Measurements from ENCODE around the gene BOK. TPM values are rescaled to one million over a fixed set of nuclear protein-coding genes. Genes with fewer than 3 reads are reported as not detected.
"Not testable (repeated sequence)": the region's sequence is repeated elsewhere in the genome, so short reads cannot be mapped to it uniquely, and the experiment has no call there.

Gene BOK
- total and polyA plus RNA-seq, 3 donors from 2014 or later, result 20.2 to 62.7 (median 52.0) TPM

GRCh38 chr2:241565411-241565810 is 6.9 kb downstream of the BOK start:
- intact Hi-C loops (cut with DNase I; ENCODE audit: low total_unique reads), result no loop called here
- Histone ChIP-seq H3K4me1 (peaks cover 18% of the 10 kb centered on the region), H3K4me3 (no peak overlapping the region), H3K27me3 (no peaks in the 10 kb centered on the region), H3K36me3 (ENCODE audit: low read depth, missing control alignments) (no peaks in the 10 kb centered on the region), H3K9me3 (no peaks in the 10 kb centered on the region), H3K27ac (no peak overlapping the region)
- TF ChIP-seq POLR2A (IDR thresholded peaks at IDR 0.05), result no peak
- no peak for TF ChIP-seq CTCF (IDR thresholded peaks at IDR 0.05)
- no peak for DNase-seq
- 43 to 46% methylated on average over 10 of the region's 10 CpGs for WGBS, 2 donors

- H3K27ac ChIP-seq; H3K27me3 ChIP-seq; intact Hi-C loops (cut with DNase I; ENCODE audit: low total_unique reads); H3K36me3 ChIP-seq (ENCODE audit: low read depth, missing control alignments); DNase-seq; H3K4me3 ChIP-seq; H3K9me3 ChIP-seq: not testable (repeated sequence)
- WGBS, 2 donors, result 86 to 91% methylated on average over 11 of the region's 11 CpGs
- peaks cover 14% of the 10 kb centered on the region for H3K4me1 ChIP-seq
Measured at GRCh38 chr2:241566021-241566420, 7.5 kb downstream of the BOK start.

GRCh38 chr2:241566468-241566867 is 7.9 kb downstream of the BOK start:
- H3K4me3 ChIP-seq, result no peak overlapping the region
- H3K9me3 ChIP-seq, result no peaks in the 10 kb centered on the region
- DNase-seq, result no peak
- H3K4me1 ChIP-seq, result peaks cover 14% of the 10 kb centered on the region
- intact Hi-C loops (cut with DNase I; ENCODE audit: low total_unique reads), result no loop called here
- H3K27me3 ChIP-seq, result no peaks in the 10 kb centered on the region
- H3K36me3 ChIP-seq (ENCODE audit: low read depth, missing control alignments), result no peaks in the 10 kb centered on the region
- WGBS, 2 donors, result 85 to 87% methylated on average over 7 of the region's 7 CpGs
- no peak overlapping the region for H3K27ac ChIP-seq
- no peak for TF ChIP-seq POLR2A (IDR thresholded peaks at IDR 0.05)
- TF ChIP-seq CTCF (IDR thresholded peaks at IDR 0.05), result no peak

- DNase-seq; H3K9me3 ChIP-seq; H3K4me1 ChIP-seq; H3K27ac ChIP-seq; H3K4me3 ChIP-seq; H3K36me3 ChIP-seq (ENCODE audit: low read depth, missing control alignments); intact Hi-C loops (cut with DNase I; ENCODE audit: low total_unique reads); H3K27me3 ChIP-seq: not testable (repeated sequence)
- 88 to 89% methylated on average over 1 to 15 of the region's 15 CpGs for WGBS, 2 donors
Measured at GRCh38 chr2:241567266-241567665, 8.7 kb downstream of the BOK start.

GRCh38 chr2:241567776-241568175 is 9.2 kb downstream of the BOK start:
- DNase-seq, result no peak
- no peak overlapping the region for H3K27ac ChIP-seq
- peaks cover 6% of the 10 kb centered on the region for H3K4me1 ChIP-seq

More at GRCh38 chr2:241567776-241568175, 9.2 kb downstream of the BOK start:
- Histone ChIP-seq H3K27me3 (no peaks in the 10 kb centered on the region), H3K9me3 (no peaks in the 10 kb centered on the region), H3K36me3 (ENCODE audit: low read depth, missing control alignments) (no peaks in the 10 kb centered on the region), H3K4me3 (no peak overlapping the region)
- WGBS, 2 donors, result 95 to 96% methylated on average over 8 of the region's 8 CpGs
- no peak for TF ChIP-seq CTCF (IDR thresholded peaks at IDR 0.05)
- TF ChIP-seq POLR2A (IDR thresholded peaks at IDR 0.05), result no peak
- intact Hi-C loops (cut with DNase I; ENCODE audit: low total_unique reads), result no loop called here
